GM18511 (cell line): Measurements from ENCODE around the gene DXO.
A peak's percentile ranks its signal among the peaks of the same experiment; 100 is the strongest.
"Not testable (repeated sequence)": the region's sequence is repeated elsewhere in the genome, so short reads cannot be mapped to it uniquely, and the experiment has no call there.

Experiments
- ATAC-seq: cut with Tn5 transposase; IDR thresholded peaks from one replicate; pipeline ENCODE4 v1.9.1; 2021; ENCODE audit warnings: mild to moderate bottlenecking, moderate library complexity; ENCODE audit not compliant: unreplicated experiment

Gene DXO

GRCh38 chr6:31971993-31972708 is at the start of gene DXO:
Gene DXO (minus strand): TSS chr6:31972138. CDS start chr6:31971675, 463 bp downstream.
- ATAC-seq = peak; percentile 91

- ATAC-seq = not testable (repeated sequence)
These were observed 42.6 kb upstream of the DXO start, which contains the start of gene C4B for GRCh38 chr6:32014547-32014946. Gene C4B (plus strand): TSS chr6:32014795. CDS start chr6:32014846, 51 bp downstream.

DNA sequence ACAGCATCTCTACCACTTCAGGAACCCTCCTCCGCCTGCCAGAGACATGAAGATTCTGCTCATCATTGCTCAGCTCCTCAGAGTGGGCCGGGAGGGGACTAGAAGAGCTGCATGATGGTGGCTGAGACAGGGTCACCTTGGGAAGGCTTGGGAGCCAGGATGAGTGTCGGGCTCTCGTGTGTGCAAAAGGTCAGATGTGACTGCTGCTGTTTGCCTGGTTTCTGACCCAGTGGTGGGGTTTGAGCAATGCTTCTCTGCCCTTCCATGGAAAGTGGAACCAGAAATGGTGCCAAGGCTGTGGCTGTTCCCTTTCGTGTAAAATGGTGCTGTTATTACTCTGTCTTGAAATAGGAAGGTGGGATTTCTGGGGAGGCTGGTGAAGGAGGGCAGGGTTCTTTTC is 41.8 kb upstream of the DXO start:
- ATAC-seq = not testable (repeated sequence)

GRCh38 chr6:32012941-32013617 is 41.1 kb upstream of the DXO start:
- not testable (repeated sequence) for ATAC-seq

DNA sequence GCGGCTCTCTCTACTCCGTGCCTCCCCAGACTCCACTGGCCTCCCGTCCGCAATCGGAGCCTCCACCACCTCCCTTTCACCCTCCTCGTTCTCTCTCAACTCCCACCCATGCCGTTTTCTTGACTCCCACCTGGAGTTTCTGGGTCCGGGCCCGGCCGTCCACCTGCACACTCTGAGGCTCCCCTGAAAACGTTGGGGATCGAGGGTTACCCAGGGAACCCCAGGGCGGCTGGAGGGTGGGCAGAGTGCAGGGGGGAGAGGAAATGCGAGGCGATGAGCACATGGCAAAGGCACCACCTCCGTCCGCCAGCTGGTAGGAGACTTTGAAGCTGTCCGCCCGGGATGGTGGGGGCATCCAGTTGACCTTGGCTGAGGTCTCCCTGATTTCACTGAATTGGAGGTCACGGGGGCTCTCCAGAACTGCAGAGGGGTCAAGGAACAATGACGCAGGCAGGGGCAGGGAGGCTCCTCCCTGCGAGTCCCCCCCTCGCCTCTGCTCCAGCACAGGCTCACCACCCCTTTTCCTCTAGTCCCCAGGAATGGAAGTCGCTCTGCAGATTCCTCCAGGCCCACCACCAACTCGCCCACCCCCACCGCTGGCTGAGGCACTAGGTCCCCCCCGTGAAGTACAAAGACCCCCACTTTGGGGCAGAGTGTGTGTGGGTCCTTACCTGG is 39.1 kb upstream of the DXO start:
- not testable (repeated sequence) for ATAC-seq

GRCh38 chr6:32009537-32009936 is 37.6 kb upstream of the DXO start:
- not testable (repeated sequence) for ATAC-seq

GRCh38 chr6:32008616-32009015 is 36.7 kb upstream of the DXO start:
- not testable (repeated sequence) for ATAC-seq

GRCh38 chr6:32008037-32008436 is 36.1 kb upstream of the DXO start:
- not testable (repeated sequence) for ATAC-seq

GRCh38 chr6:32007086-32007485 is 35.1 kb upstream of the DXO start:
- not testable (repeated sequence) for ATAC-seq

DNA sequence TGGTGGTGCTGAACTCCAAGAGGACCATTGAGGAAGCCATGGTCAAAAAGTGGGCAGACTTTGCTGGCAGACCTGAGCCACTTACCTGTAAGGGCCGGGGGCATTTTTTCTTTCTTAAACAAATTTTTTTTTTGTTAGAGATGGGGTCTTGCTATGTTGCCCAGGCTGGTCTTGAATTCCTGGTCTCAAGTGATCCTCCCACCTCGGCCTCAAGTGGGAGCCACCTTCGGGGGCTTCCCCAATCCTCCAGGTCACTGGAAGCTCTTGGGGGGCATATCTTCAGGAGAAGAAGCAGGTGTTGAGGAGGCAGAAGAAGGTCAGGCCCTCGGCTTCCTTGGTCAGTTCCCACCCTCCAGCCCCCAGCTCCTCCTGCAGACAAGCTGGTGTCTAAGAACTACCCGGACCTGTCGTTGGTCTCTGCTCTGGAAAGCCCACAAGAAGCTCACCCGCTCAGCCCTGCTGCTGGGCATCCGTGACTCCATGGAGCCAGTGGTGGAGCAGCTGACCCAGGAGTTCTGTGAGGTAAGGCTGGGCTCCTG is 34.1 kb upstream of the DXO start:
- not testable (repeated sequence) for ATAC-seq

GRCh38 chr6:32005538-32005880 is 33.6 kb upstream of the DXO start:
- not testable (repeated sequence) for ATAC-seq

GRCh38 chr6:32004864-32005537 is 33.1 kb upstream of the DXO start:
- ATAC-seq = not testable (repeated sequence)

- not testable (repeated sequence) for ATAC-seq
These were observed 32.5 kb upstream of the DXO start for GRCh38 chr6:32004393-32004792.

DNA sequence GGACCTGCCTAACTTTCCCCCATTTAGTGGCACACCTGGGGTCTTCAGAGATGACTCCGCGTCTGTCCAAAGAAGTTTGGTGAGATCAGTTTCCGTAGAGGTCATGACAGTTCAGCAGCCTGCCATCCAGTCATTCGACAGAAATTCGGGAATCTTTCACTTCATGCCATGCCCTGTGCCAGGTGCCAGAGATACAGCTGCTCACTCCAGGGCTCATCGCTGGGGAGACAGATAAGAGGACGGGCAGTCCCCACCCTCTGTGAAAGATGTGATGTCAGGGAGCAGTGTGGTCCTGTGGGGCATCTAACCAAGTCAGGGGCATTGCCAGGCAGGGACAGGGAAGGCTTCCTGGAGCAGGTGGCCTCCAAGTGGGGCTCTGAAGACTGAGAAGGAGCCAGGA is 31.4 kb upstream of the DXO start:
- ATAC-seq = not testable (repeated sequence)

- ATAC-seq = not testable (repeated sequence)
These were observed 30.8 kb upstream of the DXO start for GRCh38 chr6:32002546-32003268.

GRCh38 chr6:31996385-31996784 is 24.4 kb upstream of the DXO start:
- ATAC-seq = not testable (repeated sequence)

DNA sequence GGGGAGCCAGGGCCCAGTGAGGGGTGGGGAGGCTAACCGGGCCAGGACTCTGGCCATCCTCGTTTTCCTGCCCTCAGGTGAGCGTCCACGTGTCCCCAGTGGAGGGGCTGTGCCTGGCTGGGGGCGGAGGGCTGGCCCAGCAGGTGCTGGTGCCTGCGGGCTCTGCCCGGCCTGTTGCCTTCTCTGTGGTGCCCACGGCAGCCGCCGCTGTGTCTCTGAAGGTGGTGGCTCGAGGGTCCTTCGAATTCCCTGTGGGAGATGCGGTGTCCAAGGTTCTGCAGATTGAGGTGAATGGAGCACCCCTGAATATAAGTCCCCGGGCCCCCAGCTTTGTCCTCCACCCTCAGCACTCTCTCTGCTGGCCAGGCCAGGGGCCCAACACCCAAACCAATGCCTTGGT is 22.5 kb upstream of the DXO start:
- not testable (repeated sequence) for ATAC-seq

DNA sequence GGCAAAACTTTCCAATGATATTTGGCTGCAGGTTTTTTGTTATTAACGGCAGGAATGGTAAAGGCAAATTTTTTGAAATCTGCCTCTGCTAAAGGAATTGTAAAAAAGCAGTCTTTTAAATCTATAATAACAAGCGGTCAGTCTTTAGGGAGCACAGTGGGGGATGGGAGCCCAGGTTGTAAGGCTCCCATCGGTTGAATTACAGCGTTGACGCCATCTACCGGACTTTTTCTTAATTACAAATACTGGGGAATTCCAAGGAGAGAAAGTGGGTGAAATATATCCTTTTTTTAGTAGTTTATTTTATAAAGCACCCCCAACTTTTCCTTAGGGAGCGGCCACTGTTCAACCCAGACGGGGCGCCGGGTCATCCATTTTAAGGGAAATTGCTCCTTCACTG is 17.4 kb upstream of the DXO start:
- ATAC-seq = not testable (repeated sequence)

GRCh38 chr6:31981744-31982143 is 9.8 kb upstream of the DXO start, which contains the start of gene C4A:
Gene C4A (plus strand): TSS chr6:31982057. CDS start chr6:31982108, 51 bp downstream.
- not testable (repeated sequence) for ATAC-seq

GRCh38 chr6:31980998-31981397 is 9.1 kb upstream of the DXO start:
- ATAC-seq = not testable (repeated sequence)
